HL-60 (cell line): ENCODE data around the gene TP53I3.

Source experiments
- CTCF ChIP-seq: IDR thresholded peaks from one replicate; pipeline ENCODE4 v1.5.1; 2011; ENCODE audit warnings: low read length, control low read depth, inconsistent platforms; ENCODE audit not compliant: insufficient read depth
- GABPA ChIP-seq: IDR thresholded peaks from 2 replicates; pipeline ENCODE4 v1.6.1; 2012; ENCODE audit warnings: low read depth
- POLR2AphosphoS5 ChIP-seq: IDR thresholded peaks from 2 replicates; pipeline ENCODE4 v1.6.1; 2012; ENCODE audit warnings: low read depth
- REST ChIP-seq: IDR thresholded peaks from 2 replicates; pipeline ENCODE4 v1.6.1; 2012; ENCODE audit warnings: low read depth; ENCODE audit not compliant: insufficient replicate concordance
- SPI1 ChIP-seq: IDR thresholded peaks from 2 replicates; pipeline ENCODE4 v1.6.1; 2012; ENCODE audit warnings: low read depth, mild to moderate bottlenecking, borderline replicate concordance

- TF ChIP-seq CTCF (no peak), REST (no peak), GABPA (no peak), POLR2AphosphoS5 (no peak), SPI1 (no peak)
These were observed 7.1 kb downstream of the TP53I3 start for GRCh38 chr2:24077535-24077877.
